ENCODE measurements around the gene ZNF569. TPM values are rescaled to one million over a fixed set of nuclear protein-coding genes. Genes with fewer than 3 reads are reported as not detected.

ZNF569 gene
- total and polyA plus RNA-seq, 2 of the 4 experiments (the other 2 are of a cell fraction): 1.8 to 5.9 TPM

- Histone ChIP-seq H3K14ac (replicated peaks; ENCODE audit: low read depth, low read length) (no peak overlapping the region), H2BK5ac (ENCODE audit: low read depth, low read length, poor library complexity, severe bottlenecking) (no peak overlapping the region), H2AK5ac (ENCODE audit: low read depth, low read length) (no peak overlapping the region), H3K18ac (ENCODE audit: low read depth, low read length) (no peak overlapping the region), H3K4me2 (ENCODE audit: low read depth, low read length) (no peak overlapping the region), H3K56ac (ENCODE audit: extremely low read depth, insufficient read depth, low read length) (no peak overlapping the region), H4K8ac (ENCODE audit: low read depth in 2 of 2, low read length in 2 of 2) (no peak overlapping the region), H3K27ac (ENCODE audit: insufficient read depth, low read length) (no peak overlapping the region), H3K4me3 (ENCODE audit: insufficient read depth, low read depth, low read length) (no peak overlapping the region), H3K27me3 (ENCODE audit: control insufficient read depth, insufficient read depth, low read length) (no peaks in the 10 kb centered on the region), H3K4ac (ENCODE audit: low read depth, low read length) (no peak overlapping the region), H4K20me1 (ENCODE audit: insufficient read depth, low read length) (no peaks in the 10 kb centered on the region), H3K36me3 (ENCODE audit: control insufficient read depth, insufficient read depth, low read length) (no peaks in the 10 kb centered on the region), H3K4me1 (ENCODE audit: control insufficient read depth, insufficient read depth, low read length) (no peaks in the 10 kb centered on the region), H2BK15ac (ENCODE audit: low read depth, low read length) (no peak overlapping the region), H3K79me1 (ENCODE audit: low read depth in 1 of 2, low read length in 2 of 2) (no peaks in the 10 kb centered on the region), H2AFZ (replicated peaks; ENCODE audit: low read length, poor library complexity) (no peak overlapping the region), H2BK120ac (ENCODE audit: low read depth, low read length) (no peak overlapping the region), H3K9ac (ENCODE audit: low read depth, low read length) (no peak overlapping the region), H4K5ac (ENCODE audit: low read depth, low read length) (no peak overlapping the region), H2AK9ac (replicated peaks; ENCODE audit: low read depth, low read length, poor library complexity) (no peak overlapping the region), H3K23ac (ENCODE audit: low read depth, low read length) (no peak overlapping the region), H3K9me3 (ENCODE audit: control insufficient read depth, insufficient read depth, low read length) (peaks cover 45% of the 10 kb centered on the region), H4K91ac (ENCODE audit: insufficient read depth, low read depth, low read length) (no peak overlapping the region), H3K9me1 (ENCODE audit: insufficient read depth, low read length) (no peaks in the 10 kb centered on the region), H2BK20ac (ENCODE audit: low read depth, low read length) (no peak overlapping the region)
- ChIA-PET CTCF (no interaction called here), POLR2A (ENCODE audit: unreplicated experiment) (no interaction called here)
- intact Hi-C loops (cut with micrococcal nuclease): no loop called here
- dilution Hi-C loops (cut with HindIII; ENCODE audit: low sequenced_read_pairs, unreplicated experiment): no loop called here
- DNase-seq (no peak), ATAC-seq (ENCODE audit: low read depth) (no peak)
- BruUV-seq (replicated peaks): no TSS peak
- no peak for TF ChIP-seq CEBPB (IDR thresholded peaks at IDR 0.05; ENCODE audit: low read depth, low read length)
- no peak for TF ChIP-seq USF2 (IDR thresholded peaks at IDR 0.05; ENCODE audit: low read depth, low read length)
- no peak for TF ChIP-seq MAZ (IDR thresholded peaks at IDR 0.05; ENCODE audit: borderline replicate concordance, low read depth, low read length)
- no peak for TF ChIP-seq RFX5 (IDR thresholded peaks at IDR 0.05; ENCODE audit: low read depth, low read length)
- no peak for TF ChIP-seq SMC3 (IDR thresholded peaks at IDR 0.05; ENCODE audit: low read depth, low read length)
- no peak for TF ChIP-seq MXI1 (IDR thresholded peaks at IDR 0.05; ENCODE audit: borderline replicate concordance, low read depth, low read length)
- TF ChIP-seq CHD1 (IDR thresholded peaks at IDR 0.05; ENCODE audit: low read depth, low read length): no peak
- TF ChIP-seq RCOR1 (IDR thresholded peaks at IDR 0.05; ENCODE audit: insufficient replicate concordance, low read length): no peak
- WGBS, 2 experiments (ENCODE audit: extremely low coverage in 2 of 2, insufficient read length in 1 of 2): 50% methylated on average over 13 of the region's 34 CpGs; no CpG with 5 or more reads in 1 of the 2 experiments
- in situ Hi-C loops (cut with MboI; ENCODE audit: low sequenced_read_pairs): no loop called here
Observed at GRCh38 chr19:37403403-37403802, 63.8 kb downstream of the ZNF569 start.

Measured in IMR-90 (cell line).